HG02981 (cell line): ENCODE measurements around the gene ADAM12.

Experiments used
- ATAC-seq: cut with Tn5 transposase; IDR thresholded peaks from one replicate; pipeline ENCODE4 v1.9.1; 2021; ENCODE audit warnings: mild to moderate bottlenecking, moderate library complexity; ENCODE audit not compliant: unreplicated experiment

ADAM12 gene

DNA sequence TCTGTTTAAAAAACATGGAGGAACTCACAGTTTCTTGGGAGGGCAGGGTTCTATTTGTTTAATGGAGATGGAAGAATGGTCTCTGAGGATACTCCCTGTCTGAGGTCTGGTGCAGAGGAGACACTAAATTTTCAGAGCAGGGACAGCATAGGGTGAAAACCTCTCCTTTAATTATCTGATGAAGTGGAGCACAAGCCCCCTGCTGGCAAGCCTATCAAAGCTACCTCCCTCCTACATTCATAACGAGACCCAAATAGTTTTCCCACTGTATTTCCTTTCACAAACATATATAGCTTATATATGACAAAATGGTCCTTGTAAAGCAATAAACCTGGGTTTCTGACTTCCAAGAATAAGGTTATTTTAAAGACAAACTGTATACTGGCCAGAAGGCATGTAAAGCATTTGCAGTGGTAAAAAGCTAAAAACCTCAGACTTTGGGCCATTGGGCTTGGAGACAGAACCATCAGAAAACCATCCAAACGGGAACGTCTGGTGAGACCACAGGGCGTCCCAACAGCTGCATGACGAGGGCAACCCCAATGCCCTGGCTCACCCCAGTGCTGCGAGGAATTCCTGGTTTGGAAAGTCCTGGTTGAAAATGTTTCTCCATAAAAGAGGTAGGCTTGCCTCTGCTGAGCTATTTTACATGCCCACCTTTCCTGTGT, 290.6 kb downstream of the ADAM12 start:
- no peak for ATAC-seq

DNA sequence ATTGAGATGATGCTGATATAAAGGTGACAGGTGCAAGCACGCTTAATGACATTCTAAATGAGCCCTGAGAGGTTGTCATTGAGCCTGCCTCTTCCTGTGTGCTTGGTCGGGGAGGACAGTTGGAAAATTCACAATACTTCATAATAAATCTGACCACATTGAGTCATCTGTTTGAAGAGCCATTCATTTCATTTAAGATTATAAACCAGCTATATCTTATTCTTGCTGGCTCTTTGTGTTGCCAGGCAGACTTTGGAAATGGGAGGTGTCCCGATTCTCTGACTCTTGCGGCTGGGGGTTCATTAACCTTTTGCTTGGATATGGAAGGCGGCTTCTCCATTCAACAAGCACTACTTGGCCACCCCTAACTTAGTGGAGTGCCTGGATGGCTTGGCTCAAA, 293.7 kb downstream of the ADAM12 start:
- no peak for ATAC-seq

DNA sequence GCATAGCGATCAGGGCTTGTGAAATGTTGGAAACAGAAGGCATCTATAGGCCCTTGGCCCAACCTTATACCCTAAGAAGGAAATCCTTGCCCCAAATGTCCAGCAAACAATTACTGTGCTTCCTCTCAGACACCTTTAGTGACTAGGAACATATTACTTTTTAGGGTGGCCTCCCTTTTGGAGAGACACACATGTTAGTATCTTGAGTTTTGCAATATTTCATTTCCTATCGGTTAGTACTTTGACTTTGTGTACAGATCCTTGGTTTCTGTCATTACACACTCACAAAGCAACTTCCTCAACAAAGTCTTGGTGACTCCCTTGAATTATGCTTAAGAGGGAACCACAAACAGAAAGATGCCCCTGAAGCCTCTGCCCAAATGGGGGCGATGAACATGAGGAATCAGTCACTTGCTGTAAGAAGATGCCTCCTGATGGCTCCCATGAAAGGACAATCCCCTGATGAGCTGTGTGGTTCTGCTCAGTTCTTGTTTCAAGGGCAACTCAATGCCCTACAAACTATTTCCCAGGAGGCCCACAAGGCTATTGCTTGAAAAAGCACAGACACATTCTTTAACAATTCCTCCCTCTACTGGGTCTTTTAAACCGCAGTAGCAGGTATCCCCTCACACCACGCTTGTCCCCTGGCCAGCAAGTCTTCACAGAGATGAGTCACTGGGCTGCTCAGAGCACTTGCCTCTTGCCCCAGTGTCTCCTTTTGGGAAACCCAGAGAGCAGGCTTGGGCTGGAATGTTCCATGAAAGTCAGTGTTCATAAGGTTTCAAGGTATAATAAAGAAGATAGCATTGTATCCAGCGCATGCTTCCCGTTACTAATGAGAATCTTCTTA, 295.7 kb downstream of the ADAM12 start:
- ATAC-seq = no peak

- ATAC-seq = no peak
These were observed 297.2 kb downstream of the ADAM12 start for GRCh38 chr10:126090911-126091728.

GRCh38 chr10:126090443-126090842, 297.8 kb downstream of the ADAM12 start:
- ATAC-seq = no peak

GRCh38 chr10:126087796-126088505, 300.3 kb downstream of the ADAM12 start:
- ATAC-seq = no peak

DNA sequence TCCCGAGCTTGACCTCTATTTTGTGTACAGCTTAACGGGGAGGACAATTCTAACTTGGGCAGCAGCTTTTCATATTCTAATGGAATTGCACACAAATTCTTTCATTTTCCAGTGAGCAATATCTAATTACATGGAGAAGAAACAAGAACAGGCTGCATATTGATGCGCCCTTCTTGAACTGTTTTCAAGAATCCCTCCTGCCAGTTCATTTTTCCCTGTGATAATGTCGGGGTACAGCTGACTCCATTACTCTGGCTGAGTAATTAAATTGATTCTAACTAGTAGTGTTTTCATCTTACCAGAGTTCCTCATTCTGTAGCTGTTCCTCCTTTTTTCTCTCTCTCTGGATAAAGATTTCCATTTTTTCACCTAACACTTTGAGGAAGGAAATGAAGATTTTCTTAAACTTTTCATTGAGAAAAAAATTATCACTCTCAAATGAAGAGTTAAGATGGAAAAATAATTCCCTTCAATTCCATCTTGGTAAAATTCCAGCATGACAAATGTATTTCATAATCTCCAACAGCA, 301.1 kb downstream of the ADAM12 start:
- ATAC-seq = no peak

- ATAC-seq = no peak
These were observed 302.5 kb downstream of the ADAM12 start for GRCh38 chr10:126085806-126086205.

DNA sequence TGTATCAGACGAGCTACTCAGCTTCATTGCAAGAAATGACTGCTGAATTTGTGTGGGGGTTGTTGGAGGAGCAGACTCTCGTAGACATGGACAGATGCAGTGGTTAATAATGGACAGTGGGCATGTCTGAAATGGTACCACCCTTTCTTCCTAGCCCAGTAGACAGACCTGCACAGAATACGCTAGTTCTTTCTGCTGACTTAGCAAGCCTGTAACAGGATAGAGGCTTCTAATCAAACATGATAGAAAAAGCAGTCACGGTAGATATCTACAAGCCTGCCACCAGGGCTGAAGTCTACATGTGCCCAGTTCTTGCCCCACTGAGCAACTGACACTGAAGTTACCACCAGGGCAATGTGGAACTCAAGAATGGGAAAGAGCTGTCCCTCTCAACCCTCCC, 303.9 kb downstream of the ADAM12 start:
- no peak for ATAC-seq

DNA sequence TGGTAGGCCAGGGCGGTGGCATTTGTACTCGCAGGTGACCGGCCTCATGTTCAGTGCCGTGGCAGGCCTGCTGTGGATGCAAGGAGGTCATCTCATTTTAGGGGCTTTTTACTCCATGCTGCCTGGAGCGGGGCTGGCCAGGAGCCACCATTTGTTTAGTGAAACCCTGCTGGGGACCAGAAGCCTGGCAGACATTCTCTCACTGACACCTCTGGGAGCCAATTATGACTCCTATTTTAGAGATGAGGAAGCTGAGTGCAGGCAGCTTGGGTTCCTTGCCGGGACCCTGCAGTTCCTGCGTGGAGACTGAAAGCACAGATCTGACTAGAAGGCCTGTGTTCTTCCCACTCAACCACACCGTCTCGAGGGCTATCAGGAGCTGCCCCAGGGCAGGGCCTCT, 305.3 kb downstream of the ADAM12 start:
- no peak for ATAC-seq

- ATAC-seq = no peak
These were observed 306.3 kb downstream of the ADAM12 start for GRCh38 chr10:126081841-126082466.

DNA sequence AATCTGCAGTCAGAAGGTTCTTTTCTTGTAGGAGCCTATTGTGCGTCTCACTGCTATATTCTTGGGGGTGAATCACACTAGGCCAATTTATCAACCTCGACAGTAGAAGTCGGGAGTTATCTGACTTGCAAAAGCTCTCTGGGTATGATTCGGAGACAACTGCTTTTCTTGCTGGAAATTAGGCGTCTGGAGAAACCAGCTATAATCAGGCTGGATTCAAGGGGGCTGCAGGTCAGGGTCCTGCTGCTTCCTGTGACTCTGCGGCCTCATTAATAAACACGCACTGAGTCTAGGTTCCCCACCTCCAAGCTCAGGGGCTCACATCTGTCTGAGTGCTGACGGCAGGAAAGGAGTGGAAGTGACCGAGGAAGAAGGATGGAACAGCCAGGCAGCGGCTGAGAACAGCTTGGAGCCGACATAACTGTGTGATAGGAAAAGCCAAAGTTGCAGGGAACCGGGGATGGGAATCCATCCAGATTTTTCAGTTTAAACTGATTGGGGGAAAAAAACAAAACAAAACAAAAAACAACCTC, 307.3 kb downstream of the ADAM12 start:
- ATAC-seq = no peak

GRCh38 chr10:126080291-126080825, 307.9 kb downstream of the ADAM12 start:
- ATAC-seq = no peak

- ATAC-seq = no peak
These were observed 313.3 kb downstream of the ADAM12 start for GRCh38 chr10:126075009-126075408.

DNA sequence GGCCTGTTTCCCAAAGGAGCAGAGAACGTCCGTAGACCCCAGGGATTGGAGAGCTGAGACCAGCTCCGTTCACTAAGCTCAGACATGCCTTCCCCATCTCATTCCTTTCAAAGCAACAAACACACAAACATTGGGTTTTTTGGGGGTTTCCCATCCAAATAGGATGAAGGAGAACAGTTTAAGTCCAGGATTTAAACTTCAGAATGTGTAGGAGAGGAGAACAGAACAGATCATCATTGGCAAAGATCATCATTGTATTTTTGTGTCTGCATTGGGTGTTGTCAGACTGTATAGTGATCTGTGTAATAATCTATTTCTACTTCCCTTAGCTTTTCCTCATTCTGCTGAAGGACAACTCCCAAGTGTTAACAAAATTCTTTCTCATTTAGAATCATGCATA, 314.0 kb downstream of the ADAM12 start:
- ATAC-seq = no peak

DNA sequence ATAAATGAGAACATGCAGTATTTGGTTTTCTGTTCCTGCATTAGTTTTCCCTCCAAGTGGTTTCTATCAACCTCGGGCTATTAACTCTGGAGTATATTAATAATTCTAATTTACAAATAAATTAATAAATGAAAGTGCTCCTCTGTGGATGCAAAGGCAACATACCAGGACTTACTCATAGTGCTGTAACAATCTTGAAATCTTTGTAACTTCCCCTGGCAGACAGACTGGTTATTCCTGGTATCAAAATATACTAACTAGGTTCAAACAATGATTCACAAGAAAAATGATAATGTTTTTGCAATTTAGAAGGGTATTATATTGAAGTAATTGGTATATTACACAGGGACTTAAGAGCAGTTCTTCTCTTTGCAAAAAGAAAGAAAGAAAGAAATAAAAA, 314.7 kb downstream of the ADAM12 start:
- no peak for ATAC-seq

- no peak for ATAC-seq
These were observed 315.7 kb downstream of the ADAM12 start for GRCh38 chr10:126072622-126073021.

- no peak for ATAC-seq
These were observed 317.6 kb downstream of the ADAM12 start for GRCh38 chr10:126070476-126071215.

DNA sequence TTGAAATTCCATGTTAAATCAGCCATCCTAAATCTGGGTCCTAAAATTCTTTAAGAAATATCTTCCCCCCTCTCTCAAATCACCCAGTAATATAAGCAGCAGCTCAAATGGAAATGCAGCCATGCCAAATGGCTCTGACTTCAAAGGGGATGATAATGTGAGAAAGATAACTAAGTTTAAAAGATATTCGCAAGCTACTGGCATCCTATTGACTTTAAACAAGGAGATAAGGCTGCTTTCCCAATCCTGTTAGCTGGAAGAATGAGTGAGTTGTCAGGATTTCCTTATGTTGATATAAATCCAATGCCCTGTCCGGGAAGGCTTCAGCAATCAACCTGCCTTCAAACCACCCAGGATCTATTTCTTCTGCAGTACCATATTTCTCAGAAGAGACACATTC, 320.0 kb downstream of the ADAM12 start:
- no peak for ATAC-seq
